Measurements from ENCODE around the gene PURB. TPM values are rescaled to one million over a fixed set of nuclear protein-coding genes. Genes with fewer than 3 reads are reported as not detected.

The PURB gene
- total and polyA plus RNA-seq, 10 of the 15 experiments (the other 5 are each of a cell fraction or from before 2014, with no cell fraction given) = 0.77 to 18.6 (median 8.9) TPM

DNA sequence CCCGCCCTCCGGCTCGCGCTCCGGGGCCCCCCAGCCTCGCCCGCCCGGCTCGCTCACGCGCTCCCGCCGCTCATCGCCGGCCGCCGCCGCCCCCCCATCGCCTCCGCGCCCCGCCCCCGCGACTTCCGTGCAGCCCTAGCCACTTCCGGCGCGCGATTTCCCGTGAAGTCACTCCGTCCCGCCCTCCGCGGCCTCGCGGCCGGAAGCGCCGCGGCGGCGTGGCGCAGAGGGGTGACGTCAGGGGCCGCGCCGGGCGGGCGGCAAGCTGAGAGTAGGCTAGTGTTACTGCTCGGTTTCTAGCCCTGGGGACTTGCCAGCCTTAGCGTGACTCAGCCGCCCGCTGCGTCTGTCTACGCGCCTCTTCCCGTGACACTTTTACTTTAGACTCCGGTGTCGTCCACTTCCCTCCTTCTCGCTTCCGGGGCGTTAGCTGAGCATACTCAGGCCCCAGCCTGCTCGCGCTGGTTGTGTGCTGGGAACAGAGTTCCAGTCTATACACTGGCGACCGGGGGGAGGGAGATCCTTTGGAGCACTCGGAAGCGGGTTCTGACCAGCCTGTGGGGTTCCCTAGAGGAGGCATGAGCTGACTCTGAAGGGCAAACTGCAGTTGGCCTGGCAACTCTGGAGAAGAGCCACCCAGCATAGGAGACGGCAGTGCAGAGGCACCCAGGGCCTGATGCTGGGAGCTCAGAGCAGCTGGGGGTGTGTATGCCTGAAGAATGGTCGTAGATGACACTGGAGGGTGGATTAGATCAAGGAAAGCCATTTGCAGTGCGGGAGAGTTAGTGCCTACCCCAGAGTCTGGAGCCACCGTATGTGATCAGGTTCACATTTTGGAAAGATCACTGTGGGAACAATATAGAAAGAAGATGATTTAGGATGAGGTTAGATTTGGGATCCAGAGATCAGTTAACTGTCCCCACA, at the start of gene PURB (continued):
- TF ChIP-seq, protein P1, sequence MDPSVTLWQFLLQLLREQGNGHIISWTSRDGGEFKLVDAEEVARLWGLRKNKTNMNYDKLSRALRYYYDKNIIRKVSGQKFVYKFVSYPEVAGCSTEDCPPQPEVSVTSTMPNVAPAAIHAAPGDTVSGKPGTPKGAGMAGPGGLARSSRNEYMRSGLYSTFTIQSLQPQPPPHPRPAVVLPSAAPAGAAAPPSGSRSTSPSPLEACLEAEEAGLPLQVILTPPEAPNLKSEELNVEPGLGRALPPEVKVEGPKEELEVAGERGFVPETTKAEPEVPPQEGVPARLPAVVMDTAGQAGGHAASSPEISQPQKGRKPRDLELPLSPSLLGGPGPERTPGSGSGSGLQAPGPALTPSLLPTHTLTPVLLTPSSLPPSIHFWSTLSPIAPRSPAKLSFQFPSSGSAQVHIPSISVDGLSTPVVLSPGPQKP (IDR thresholded peaks at IDR 0.05; ENCODE audit: low read depth, low read length) = peak; percentile 97
- TF ChIP-seq, protein P2, sequence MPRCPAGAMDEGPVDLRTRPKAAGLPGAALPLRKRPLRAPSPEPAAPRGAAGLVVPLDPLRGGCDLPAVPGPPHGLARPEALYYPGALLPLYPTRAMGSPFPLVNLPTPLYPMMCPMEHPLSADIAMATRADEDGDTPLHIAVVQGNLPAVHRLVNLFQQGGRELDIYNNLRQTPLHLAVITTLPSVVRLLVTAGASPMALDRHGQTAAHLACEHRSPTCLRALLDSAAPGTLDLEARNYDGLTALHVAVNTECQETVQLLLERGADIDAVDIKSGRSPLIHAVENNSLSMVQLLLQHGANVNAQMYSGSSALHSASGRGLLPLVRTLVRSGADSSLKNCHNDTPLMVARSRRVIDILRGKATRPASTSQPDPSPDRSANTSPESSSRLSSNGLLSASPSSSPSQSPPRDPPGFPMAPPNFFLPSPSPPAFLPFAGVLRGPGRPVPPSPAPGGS (IDR thresholded peaks at IDR 0.05; ENCODE audit: borderline replicate concordance, insufficient read depth, low read depth, low read length, poor library complexity, severe bottlenecking) = no peak
- TF ChIP-seq TCF7 (IDR thresholded peaks at IDR 0.05; ENCODE audit: borderline replicate concordance) (no peak), POLR2AphosphoS5 (IDR thresholded peaks at IDR 0.05; ENCODE audit: low read length) (peak; percentile 96), HDGF (IDR thresholded peaks at IDR 0.05) (0 out of 2 replicates have a peak, but pooled peaks have one; percentile 35), LARP7 (IDR thresholded peaks at IDR 0.05) (peak; percentile 12; the same call in 1 of the 2 replicates), CHD1 (IDR thresholded peaks at IDR 0.05; ENCODE audit: low read depth, low read length) (no peak), ZNF217 (IDR thresholded peaks at IDR 0.05) (no peak), TAF1 (IDR thresholded peaks at IDR 0.05; ENCODE audit: borderline replicate concordance, low read depth, low read length) (peak; percentile 93), STAT3 (IDR thresholded peaks at IDR 0.05; ENCODE audit: low read depth, low read length) (no peak), CREB1 (IDR thresholded peaks at IDR 0.05; ENCODE audit: low read depth) (peak; percentile 98)
- TF ChIP-seq, protein P3, sequence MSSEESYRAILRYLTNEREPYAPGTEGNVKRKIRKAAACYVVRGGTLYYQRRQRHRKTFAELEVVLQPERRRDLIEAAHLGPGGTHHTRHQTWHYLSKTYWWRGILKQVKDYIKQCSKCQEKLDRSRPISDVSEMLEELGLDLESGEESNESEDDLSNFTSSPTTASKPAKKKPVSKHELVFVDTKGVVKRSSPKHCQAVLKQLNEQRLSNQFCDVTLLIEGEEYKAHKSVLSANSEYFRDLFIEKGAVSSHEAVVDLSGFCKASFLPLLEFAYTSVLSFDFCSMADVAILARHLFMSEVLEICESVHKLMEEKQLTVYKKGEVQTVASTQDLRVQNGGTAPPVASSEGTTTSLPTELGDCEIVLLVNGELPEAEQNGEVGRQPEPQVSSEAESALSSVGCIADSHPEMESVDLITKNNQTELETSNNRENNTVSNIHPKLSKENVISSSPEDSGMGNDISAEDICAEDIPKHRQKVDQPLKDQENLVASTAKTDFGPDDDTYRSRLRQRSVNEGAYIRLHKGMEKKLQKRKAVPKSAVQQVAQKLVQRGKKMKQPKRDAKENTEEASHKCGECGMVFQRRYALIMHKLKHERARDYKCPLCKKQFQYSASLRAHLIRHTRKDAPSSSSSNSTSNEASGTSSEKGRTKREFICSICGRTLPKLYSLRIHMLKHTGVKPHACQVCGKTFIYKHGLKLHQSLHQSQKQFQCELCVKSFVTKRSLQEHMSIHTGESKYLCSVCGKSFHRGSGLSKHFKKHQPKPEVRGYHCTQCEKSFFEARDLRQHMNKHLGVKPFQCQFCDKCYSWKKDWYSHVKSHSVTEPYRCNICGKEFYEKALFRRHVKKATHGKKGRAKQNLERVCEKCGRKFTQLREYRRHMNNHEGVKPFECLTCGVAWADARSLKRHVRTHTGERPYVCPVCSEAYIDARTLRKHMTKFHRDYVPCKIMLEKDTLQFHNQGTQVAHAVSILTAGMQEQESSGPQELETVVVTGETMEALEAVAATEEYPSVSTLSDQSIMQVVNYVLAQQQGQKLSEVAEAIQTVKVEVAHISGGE (CRISPR knock-in tag; IDR thresholded peaks at IDR 0.05) = no peak
- TF ChIP-seq, protein P4, sequence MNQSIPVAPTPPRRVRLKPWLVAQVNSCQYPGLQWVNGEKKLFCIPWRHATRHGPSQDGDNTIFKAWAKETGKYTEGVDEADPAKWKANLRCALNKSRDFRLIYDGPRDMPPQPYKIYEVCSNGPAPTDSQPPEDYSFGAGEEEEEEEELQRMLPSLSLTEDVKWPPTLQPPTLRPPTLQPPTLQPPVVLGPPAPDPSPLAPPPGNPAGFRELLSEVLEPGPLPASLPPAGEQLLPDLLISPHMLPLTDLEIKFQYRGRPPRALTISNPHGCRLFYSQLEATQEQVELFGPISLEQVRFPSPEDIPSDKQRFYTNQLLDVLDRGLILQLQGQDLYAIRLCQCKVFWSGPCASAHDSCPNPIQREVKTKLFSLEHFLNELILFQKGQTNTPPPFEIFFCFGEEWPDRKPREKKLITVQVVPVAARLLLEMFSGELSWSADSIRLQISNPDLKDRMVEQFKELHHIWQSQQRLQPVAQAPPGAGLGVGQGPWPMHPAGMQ (IDR thresholded peaks at IDR 0.05; ENCODE audit: borderline replicate concordance) = no peak
- TF ChIP-seq, protein P5, sequence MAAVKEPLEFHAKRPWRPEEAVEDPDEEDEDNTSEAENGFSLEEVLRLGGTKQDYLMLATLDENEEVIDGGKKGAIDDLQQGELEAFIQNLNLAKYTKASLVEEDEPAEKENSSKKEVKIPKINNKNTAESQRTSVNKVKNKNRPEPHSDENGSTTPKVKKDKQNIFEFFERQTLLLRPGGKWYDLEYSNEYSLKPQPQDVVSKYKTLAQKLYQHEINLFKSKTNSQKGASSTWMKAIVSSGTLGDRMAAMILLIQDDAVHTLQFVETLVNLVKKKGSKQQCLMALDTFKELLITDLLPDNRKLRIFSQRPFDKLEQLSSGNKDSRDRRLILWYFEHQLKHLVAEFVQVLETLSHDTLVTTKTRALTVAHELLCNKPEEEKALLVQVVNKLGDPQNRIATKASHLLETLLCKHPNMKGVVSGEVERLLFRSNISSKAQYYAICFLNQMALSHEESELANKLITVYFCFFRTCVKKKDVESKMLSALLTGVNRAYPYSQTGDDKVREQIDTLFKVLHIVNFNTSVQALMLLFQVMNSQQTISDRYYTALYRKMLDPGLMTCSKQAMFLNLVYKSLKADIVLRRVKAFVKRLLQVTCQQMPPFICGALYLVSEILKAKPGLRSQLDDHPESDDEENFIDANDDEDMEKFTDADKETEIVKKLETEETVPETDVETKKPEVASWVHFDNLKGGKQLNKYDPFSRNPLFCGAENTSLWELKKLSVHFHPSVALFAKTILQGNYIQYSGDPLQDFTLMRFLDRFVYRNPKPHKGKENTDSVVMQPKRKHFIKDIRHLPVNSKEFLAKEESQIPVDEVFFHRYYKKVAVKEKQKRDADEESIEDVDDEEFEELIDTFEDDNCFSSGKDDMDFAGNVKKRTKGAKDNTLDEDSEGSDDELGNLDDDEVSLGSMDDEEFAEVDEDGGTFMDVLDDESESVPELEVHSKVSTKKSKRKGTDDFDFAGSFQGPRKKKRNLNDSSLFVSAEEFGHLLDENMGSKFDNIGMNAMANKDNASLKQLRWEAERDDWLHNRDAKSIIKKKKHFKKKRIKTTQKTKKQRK (IDR thresholded peaks at IDR 0.05; ENCODE audit: low read depth, low read length) = no peak
